GM21529 (cell line): Measurements from ENCODE around the gene ANO8.

Source experiments
- ATAC-seq: cut with Tn5 transposase; IDR thresholded peaks from one replicate; pipeline ENCODE4 v1.9.1; 2021; ENCODE audit not compliant: unreplicated experiment

The ANO8 gene

GRCh38 chr19:17348700-17349099, 14.0 kb upstream of the ANO8 start:
- ATAC-seq, result no peak

GRCh38 chr19:17347877-17348276, 13.2 kb upstream of the ANO8 start:
- ATAC-seq, result no peak

DNA sequence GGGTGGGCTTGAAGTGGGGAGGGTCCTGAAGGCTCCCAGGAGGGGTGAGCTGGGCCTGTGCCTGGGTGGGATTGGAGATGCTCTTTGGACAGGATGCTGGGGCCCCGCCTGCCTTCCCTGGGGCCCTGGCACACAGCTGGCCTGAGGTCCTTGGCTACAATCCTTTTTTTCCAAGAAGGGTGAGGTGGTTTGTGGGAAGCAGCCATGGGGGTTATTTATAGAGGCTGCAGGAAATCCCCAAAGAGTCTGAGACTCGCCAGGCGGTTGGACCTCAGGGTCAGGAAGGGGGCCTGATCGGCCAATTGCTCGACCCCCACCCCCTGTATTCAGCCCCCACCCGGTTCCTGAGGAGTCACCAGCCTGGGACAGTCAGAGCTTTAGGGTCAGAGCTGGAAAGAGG, 12.7 kb upstream of the ANO8 start:
- no peak for ATAC-seq

DNA sequence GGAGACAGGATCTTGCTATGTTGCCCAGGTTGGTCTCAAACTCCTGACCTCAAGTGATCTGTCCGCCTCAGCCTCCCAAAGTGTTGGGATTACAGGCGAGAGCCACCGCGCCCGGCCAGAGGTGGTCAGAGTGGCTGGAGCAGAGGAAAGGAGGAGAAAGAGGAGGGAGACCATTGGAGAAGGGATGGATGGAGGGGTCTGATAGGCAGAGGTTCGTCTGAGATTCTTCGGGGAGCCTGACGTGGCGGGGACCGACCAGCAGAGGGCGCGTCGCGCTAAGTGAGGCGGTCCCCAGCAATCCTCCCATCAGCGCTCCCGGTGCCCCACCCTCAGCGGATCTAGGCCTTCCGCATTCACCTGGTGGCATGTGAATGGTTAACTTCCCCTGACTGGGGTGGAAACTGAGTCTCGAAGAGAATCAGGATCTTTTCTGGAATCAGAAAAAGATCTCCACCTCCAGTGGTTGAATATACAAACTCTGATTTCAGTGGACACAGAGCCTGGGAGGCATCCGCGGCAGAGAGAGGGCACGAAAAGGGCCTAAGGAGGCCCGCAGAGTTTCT, 11.5 kb upstream of the ANO8 start:
- ATAC-seq, result no peak

GRCh38 chr19:17341845-17342244, 7.2 kb upstream of the ANO8 start:
- no peak for ATAC-seq

DNA sequence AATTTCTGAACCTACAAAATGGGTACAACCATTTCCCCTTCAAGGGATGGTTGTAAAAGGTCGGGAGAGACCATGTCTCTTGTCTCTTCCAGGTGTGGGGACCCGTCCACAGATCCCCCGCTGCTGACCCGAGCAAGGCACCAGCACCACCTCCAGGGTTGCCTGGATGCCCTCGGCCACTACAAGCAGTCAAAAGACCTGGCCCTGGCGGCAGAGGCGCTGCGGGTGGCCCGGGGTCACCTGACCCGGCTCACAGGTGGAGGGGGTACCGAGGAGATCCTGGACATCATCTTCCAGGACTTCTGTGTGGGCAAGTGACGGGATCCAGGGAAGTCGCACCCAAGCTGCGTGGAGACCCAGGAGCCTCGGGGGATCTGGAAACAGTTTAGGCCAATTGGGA, 6.7 kb upstream of the ANO8 start:
- ATAC-seq, result no peak

DNA sequence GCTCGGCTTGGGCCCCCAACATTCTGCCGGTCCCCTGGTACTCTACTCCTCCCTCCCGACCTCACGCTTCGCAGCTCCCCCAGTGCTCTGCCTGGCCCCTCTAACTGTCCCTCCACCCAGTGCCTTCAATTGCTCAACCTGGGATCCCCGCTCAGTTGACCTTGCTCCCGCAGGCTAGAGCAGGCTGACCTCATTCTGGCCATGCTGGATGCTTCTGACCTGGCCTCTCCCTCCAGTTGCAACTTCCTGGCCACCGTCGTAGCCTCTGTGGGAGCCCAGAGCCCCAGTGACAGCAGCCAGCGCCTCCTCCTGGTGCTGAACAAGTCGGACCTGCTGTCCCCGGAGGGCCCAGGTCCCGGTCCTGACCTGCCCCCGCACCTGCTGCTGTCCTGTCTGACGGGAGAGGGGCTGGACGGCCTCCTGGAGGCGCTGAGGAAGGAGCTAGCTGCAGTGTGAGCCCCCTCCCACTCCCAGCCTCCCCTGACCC, 6.3 kb upstream of the ANO8 start:
- no peak for ATAC-seq

GRCh38 chr19:17340302-17340870, 5.7 kb upstream of the ANO8 start:
- ATAC-seq, result no peak

GRCh38 chr19:17339088-17339741, 4.6 kb upstream of the ANO8 start:
- no peak for ATAC-seq

DNA sequence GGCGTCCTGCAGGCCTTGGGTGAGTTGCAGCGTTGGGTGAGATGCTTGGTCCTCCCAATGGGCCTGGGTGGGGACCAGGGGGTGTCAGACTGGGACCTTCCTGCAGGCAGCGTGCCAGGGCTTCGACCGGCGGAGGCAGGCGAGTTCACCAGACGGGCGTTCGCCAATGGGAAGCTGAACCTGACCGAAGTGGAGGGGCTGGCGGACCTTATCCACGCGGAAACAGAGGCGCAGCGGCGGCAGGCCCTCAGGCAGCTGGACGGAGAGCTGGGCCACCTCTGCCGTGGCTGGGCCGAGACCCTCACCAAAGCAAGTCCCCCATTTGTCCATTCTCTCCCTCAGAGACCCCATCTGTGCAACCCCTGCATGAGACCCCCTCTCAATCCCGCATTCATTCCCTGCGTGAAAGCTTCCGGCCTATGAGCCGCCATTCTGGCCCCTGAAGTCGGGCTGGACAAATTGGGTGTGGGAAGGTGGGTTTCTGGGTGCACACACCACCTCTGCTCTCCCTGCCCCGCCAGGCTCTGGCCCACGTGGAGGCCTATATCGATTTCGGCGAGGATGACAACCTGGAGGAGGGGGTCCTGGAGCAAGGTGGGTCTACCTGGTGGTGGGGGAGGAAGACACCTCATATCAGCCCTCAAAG, 3.9 kb upstream of the ANO8 start:
- no peak for ATAC-seq

DNA sequence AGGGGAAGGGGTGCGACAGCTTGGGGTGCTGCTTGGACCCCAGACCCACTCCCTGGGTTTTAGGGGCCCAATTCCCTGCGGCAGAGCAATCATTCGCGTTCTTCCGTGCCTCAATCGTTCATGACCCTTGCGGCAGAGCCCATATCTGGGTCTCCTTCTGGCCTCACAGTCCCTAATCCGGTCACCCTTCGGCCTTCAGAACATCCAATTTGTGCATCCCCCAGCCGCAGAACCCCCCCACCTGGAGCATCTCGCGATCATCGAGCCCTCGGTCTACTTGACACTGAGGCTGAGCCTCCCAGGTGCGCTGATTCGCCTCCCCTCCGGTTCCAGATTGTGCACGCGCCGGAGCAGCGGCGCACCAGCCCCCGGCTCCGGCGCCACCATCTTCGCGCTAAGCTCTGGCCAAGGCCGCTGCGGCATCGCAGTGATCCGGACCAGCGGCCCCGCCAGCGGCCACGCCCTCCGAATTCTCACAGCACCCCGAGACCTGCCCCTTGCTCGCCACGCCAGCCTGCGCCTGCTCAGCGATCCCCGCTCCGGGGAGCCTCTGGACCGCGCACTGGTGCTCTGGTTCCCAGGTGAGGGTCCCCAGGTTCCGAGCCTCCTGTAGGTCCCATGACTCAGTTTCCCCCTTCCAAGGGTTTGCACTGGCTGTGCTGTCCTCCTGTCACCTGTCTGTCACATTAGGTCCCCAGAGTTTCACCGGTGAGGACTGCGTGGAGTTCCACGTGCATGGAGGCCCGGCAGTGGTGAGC, 3.2 kb upstream of the ANO8 start:
- ATAC-seq, result no peak

- ATAC-seq, result peak; percentile 68
Measured at GRCh38 chr19:17336872-17337674, 2.4 kb upstream of the ANO8 start, which contains the start of gene GTPBP3. Gene GTPBP3, plus strand, starts transcription at chr19:17337553. Its CDS starts 59 bp downstream, at chr19:17337612.

GRCh38 chr19:17335575-17335974, 920 bp upstream of the ANO8 start:
- ATAC-seq, result no peak

GRCh38 chr19:17333611-17334413, 843 bp downstream of the ANO8 start:
- ATAC-seq, result no peak

GRCh38 chr19:17332677-17333581, 1.7 kb downstream of the ANO8 start:
- no peak for ATAC-seq

DNA sequence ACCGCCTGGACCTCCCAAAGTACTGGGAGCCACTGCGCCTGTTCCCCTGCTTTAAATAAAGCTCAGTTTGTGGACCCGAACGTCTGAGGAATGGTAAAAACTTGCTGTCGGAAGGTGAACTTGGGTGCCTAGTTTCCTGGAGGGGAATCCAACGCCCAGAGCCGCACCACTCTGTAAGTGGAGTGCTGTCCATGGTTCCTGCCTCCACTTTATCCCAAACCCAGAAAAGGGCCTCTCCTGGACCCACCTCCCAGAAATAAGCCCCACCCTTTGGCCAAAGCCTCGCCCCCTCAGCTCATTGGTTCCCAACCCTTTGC, 2.3 kb downstream of the ANO8 start:
- no peak for ATAC-seq

DNA sequence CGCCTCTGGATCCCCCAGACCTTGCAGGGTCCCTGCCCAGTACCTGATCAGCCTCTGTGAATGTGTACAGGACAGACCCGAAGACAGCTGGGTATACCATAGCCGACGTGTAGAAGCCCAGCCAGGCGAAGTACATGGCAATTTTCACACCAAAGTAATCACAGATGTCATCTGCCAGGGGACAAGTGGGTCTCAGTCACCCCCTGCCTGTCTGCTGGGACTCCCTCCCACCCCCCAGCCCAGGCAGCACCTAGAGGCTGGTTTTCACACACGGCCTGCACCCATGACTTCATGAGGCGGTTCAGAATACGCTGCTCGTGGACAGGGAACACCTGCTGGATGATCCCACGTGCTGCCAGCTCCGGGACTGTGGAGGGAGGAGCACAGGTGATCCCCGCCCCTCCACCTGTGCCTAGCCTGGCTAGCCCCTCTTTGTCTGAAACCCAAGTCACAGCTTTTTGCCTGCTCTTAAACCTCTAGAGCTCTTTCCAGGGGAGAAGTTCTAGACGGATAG, 3.6 kb downstream of the ANO8 start:
- ATAC-seq, result no peak

DNA sequence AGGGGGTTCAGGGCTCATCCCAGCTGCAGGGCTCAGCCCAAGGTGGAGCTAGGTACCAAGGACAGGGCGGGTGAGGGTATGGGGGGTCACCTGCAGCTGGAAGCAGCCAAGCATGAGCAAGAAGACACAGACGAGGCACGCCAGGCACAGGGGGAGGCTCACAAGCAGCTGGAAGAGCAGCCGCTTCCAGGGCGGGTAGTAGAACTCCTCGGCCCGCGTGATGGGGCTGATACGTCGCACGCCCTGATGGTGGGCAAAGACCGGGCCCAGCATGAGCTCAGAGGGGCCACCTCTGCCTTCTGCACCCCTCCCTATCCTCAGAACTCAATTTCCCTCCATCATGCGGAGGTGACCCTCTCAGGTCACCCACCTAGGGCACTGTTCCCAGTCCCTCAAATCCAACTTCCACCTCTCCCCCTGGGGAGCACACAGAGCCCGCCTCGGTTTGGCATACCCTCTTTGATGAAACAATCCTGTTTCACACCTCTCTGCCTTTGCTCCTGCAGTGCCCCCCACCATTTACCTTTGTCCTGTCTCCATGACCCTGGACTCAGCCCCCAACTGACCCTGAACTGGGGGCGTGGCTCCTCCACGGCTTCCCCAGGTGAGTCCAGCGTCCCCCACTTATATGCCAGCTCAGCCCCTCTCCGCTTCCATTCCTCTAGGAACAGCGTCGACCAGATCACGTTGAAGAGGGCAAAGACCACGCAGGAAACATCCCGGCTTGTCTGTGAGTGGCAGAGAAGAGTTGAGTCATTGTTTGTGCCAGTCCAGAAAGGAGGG, 4.2 kb downstream of the ANO8 start:
- ATAC-seq, result no peak
